GM12878 (cell line): ENCODE measurements around the gene CFAP52. TPM values are rescaled to one million over a fixed set of nuclear protein-coding genes. Genes with fewer than 3 reads are reported as not detected.

ENCODE experiments used
- ATAC-seq: fragments of 200-7000 bp; cut with Tn5 transposase; 3 replicates; pipeline ENCODE4 v1.9.1; 2020; ENCODE audit warnings: mild to moderate bottlenecking, moderate library complexity
- BruUV-seq: library from RNA; stranded (reverse); fragments of 400-500 nt; replicated peaks from 2 replicates; lab custom pipeline; 2021; lab: Mats Ljungman, UMichigan
- CTCF ChIA-PET: fragments of 300-600 bp; sonication (Branson Sonifier 250); formaldehyde crosslinking; extraction: SDS; loops from one replicate; lab custom pipeline; 2021; ENCODE audit warnings: inconsistent platforms; lab: Yijun Ruan, JAX
- POLR2A ChIA-PET: fragments of 350-600 bp; formaldehyde crosslinking; extraction: SDS; loops from one replicate; lab custom pipeline; 2021; ENCODE audit warnings: inconsistent platforms; lab: Charles Lee
- RAD21 ChIA-PET: fragments of 300-600 bp; sonication (Branson Sonifier 250); formaldehyde crosslinking; loops from one replicate; lab custom pipeline; 2023; ENCODE audit warnings: antibody characterized with exemption; ENCODE audit not compliant: unreplicated experiment; lab: Charles Lee
- SMC1A ChIA-PET: fragments of 300-600 bp; sonication (Branson Sonifier 250); formaldehyde crosslinking; loops from one replicate; lab custom pipeline; 2023; ENCODE audit not compliant: unreplicated experiment, uncharacterized antibody; lab: Charles Lee
- DNase-seq: peaks from one replicate; pipeline ENCODE4 v3.0.0-alpha.2; 2011; ENCODE audit warnings: low read depth, low spot score
- FAIRE-seq: peaks from 3 replicates; lab custom pipeline; 2011; peaks lifted over from hg19 to GRCh38; lab: Jason Lieb, UNC
- H2AFZ ChIP-seq: 2 replicates; pipeline ENCODE4 v1.6.0; 2011; ENCODE audit warnings: low read depth, low read length, control low read depth; ENCODE audit not compliant: control insufficient read depth
- H3K27ac ChIP-seq: 2 replicates; pipeline ENCODE4 v1.5.1; 2011; ENCODE audit warnings: control low read depth; ENCODE audit not compliant: control insufficient read depth, insufficient read depth
- H3K27me3 ChIP-seq, 2 experiments: replicated peaks in 1 of 2; 2 replicates each; pipeline versions ENCODE4 v1.6.0 to v1.6.1; 2011; ENCODE audit warnings: low read length in 1 of 2; ENCODE audit not compliant: control insufficient read depth in 2 of 2, insufficient read depth in 2 of 2
- H3K36me3 ChIP-seq, 2 experiments: 2 replicates each; pipeline ENCODE4 v1.5.1; 2011; ENCODE audit warnings: low read length in 1 of 2; ENCODE audit not compliant: control insufficient read depth in 2 of 2, insufficient read depth in 2 of 2
- H3K4me1 ChIP-seq: 2 replicates; pipeline ENCODE4 v1.6.1; 2011; ENCODE audit warnings: mild to moderate bottlenecking, low read length, moderate library complexity, mixed read lengths; ENCODE audit not compliant: control insufficient read depth, insufficient read depth
- H3K4me2 ChIP-seq: 2 replicates; pipeline ENCODE4 v1.6.0; 2011; ENCODE audit warnings: control low read depth; ENCODE audit not compliant: control insufficient read depth, insufficient read depth
- H3K4me3 ChIP-seq: fragments of 200-600 bp; sonication (generic); 2 replicates; pipeline ENCODE4 v1.5.1; 2016
- H3K79me2 ChIP-seq: 2 replicates; pipeline ENCODE4 v1.6.0; 2011; ENCODE audit warnings: low read length; ENCODE audit not compliant: control insufficient read depth, insufficient read depth
- H3K9ac ChIP-seq: 2 replicates; pipeline ENCODE4 v1.8.0; 2011; ENCODE audit warnings: low read length, control low read depth, mixed read lengths; ENCODE audit not compliant: control insufficient read depth, insufficient read depth
- H3K9me3 ChIP-seq: replicated peaks from 3 replicates; pipeline ENCODE4 v1.5.1; 2011; ENCODE audit warnings: mild to moderate bottlenecking, low read length; ENCODE audit not compliant: control insufficient read depth, insufficient read depth
- H4K20me1 ChIP-seq: 2 replicates; pipeline ENCODE4 v1.6.0; 2011; ENCODE audit not compliant: control insufficient read depth, insufficient read depth
- BCL11A ChIP-seq: IDR thresholded peaks from 2 replicates; pipeline ENCODE4 v1.6.1; 2011; ENCODE audit warnings: low read depth, low read length
- BCL3 ChIP-seq: IDR thresholded peaks from 2 replicates; pipeline ENCODE4 v1.6.1; 2011; ENCODE audit warnings: borderline replicate concordance, low read depth, mild to moderate bottlenecking, moderate library complexity, low read length; ENCODE audit not compliant: insufficient read depth, poor library complexity, severe bottlenecking
- CREB1 ChIP-seq: IDR thresholded peaks from 2 replicates; pipeline ENCODE4 v1.6.1; 2012; ENCODE audit warnings: low read depth, mild to moderate bottlenecking, inconsistent platforms
- CUX1 ChIP-seq: IDR thresholded peaks from 2 replicates; pipeline ENCODE4 v1.6.1; 2012; ENCODE audit warnings: improper control_type of control experiment, low read depth, low read length; ENCODE audit not compliant: insufficient replicate concordance
- HDGF ChIP-seq: fragments of 450-650 bp; IDR thresholded peaks from 2 replicates; pipeline ENCODE4 v1.6.1; 2016; ENCODE audit warnings: antibody characterized with exemption
- MEF2B ChIP-seq: fragments of 450-650 bp; IDR thresholded peaks from 2 replicates; pipeline ENCODE4 v1.6.1; 2018; ENCODE audit warnings: mild to moderate bottlenecking, moderate library complexity; ENCODE audit not compliant: partially characterized antibody, poor library complexity, severe bottlenecking
- MTA2 ChIP-seq: fragments of 450-650 bp; IDR thresholded peaks from 2 replicates; pipeline ENCODE4 v1.6.1; 2016; ENCODE audit warnings: low read depth, mild to moderate bottlenecking, moderate library complexity
- NFIC ChIP-seq: IDR thresholded peaks from 2 replicates; pipeline ENCODE4 v1.6.1; 2012; ENCODE audit warnings: low read depth, mild to moderate bottlenecking, inconsistent platforms, low read length, moderate library complexity
- NRF1 ChIP-seq: conservative IDR thresholded peaks from 2 replicates; pipeline ENCODE4 v1.6.1; 2011; ENCODE audit warnings: mild to moderate bottlenecking, low read depth, low read length, improper control_type of control experiment
- POLR2A ChIP-seq: IDR thresholded peaks from 2 replicates; pipeline ENCODE4 v1.6.1; 2011; ENCODE audit warnings: low read depth, mild to moderate bottlenecking, low read length
- RBBP5 ChIP-seq: fragments of 200-600 bp; sonication (generic); conservative IDR thresholded peaks from 2 replicates; pipeline ENCODE4 v1.6.1; 2016
- RELA ChIP-seq: fragments of 450-650 bp; IDR thresholded peaks from 2 replicates; pipeline ENCODE4 v1.8.0; 2014; ENCODE audit warnings: borderline replicate concordance; ENCODE audit not compliant: partially characterized antibody
- RUNX3 ChIP-seq: IDR thresholded peaks from 2 replicates; pipeline ENCODE4 v1.6.1; 2012; ENCODE audit warnings: low read length, inconsistent platforms
- ZNF384 ChIP-seq: IDR thresholded peaks from 2 replicates; pipeline ENCODE4 v1.6.1; 2012; ENCODE audit warnings: low read depth, mild to moderate bottlenecking, low read length, improper control_type of control experiment, borderline replicate concordance
- WGBS: methylation state at CpG from one replicate; pipeline ENCODE4 v1.1.6; 2016; ENCODE audit warnings: low lambda C conversion rate; ENCODE audit not compliant: insufficient replicate concordance, insufficient coverage; ENCODE audit errors: missing lambda C conversion rate; 5-methylcytosine and 5-hydroxymethylcytosine counted together
- in situ Hi-C: fragments of 300-500 bp; cut with MboI; formaldehyde crosslinking; loops from 9 replicates; pipeline ENCODE4 v1.14.3; 2018; ENCODE audit warnings: mixed read lengths
- intact Hi-C: fragments of 100-400 bp; cut with micrococcal nuclease; formaldehyde crosslinking; loops from one replicate; pipeline ENCODE4 v1.14.2; 2022; ENCODE audit not compliant: unreplicated experiment
- polyA plus RNA-seq, 11 experiments: library from polyadenylated mRNA; depleted of rRNA in 4 of 11; unstranded in 6 of 11; stranded (reverse) in 5 of 11; fragments of >200 nt; fragmentation: Nextera tagmentation in 4 of 11; fragmentation: Illumina TruSeq in 1 of 11; extraction: Ambion mirVana in 4 of 11; extraction: Trizol in 1 of 11; gene quantifications; 1 replicate in 1 of 11; 2 replicates in 10 of 11; pipeline versions ENCODE4 v1.2.1 to v1.2.3, GENCODE V29; 2011 to 2016; ENCODE audit warnings: inconsistent platforms in 2 of 11, missing spikeins in 2 of 11, low read depth in 1 of 11
- total RNA-seq, 4 experiments: library from RNA; depleted of rRNA in 3 of 4; stranded (reverse); fragments of >200 nt in 3 of 4; fragmentation: Illumina TruSeq in 1 of 4; extraction: Trizol in 1 of 4; gene quantifications; 2 replicates each; pipeline versions ENCODE4 v1.2.1 to v1.2.3, GENCODE V29; 2013 to 2021
- TF ChIP-seq, protein P1 (sequence below): fragments of 450-650 bp; IDR thresholded peaks from 2 replicates; pipeline ENCODE4 v1.6.1; 2017; ENCODE audit warnings: mild to moderate bottlenecking, low read depth, inconsistent platforms; ENCODE audit not compliant: poor library complexity, severe bottlenecking

The CFAP52 gene
- total and polyA plus RNA-seq, 10 of the 15 experiments (the other 5 are each of a cell fraction or from before 2014, with no cell fraction given), result 0.05 to 0.14 TPM; not detected in 8

GRCh38 chr17:9671559-9671958 is 95.1 kb downstream of the CFAP52 start:
- Histone ChIP-seq H2AFZ (no peak overlapping the region), H3K79me2 (no peaks in the 10 kb centered on the region), H3K4me3 (no peak overlapping the region), H3K9me3 (no peaks in the 10 kb centered on the region), H3K4me2 (no peak overlapping the region), H4K20me1 (no peaks in the 10 kb centered on the region), H3K4me1 (no peaks in the 10 kb centered on the region), H3K27me3 (no peaks in the 10 kb centered on the region), H3K27ac (no peak overlapping the region), H3K9ac (no peak overlapping the region), H3K36me3 (no peaks in the 10 kb centered on the region)
- ChIA-PET POLR2A (no interaction called here), CTCF (no interaction called here), SMC1A (no interaction called here), RAD21 (no interaction called here)
- TF ChIP-seq CREB1 (no peak), NRF1 (no peak), CUX1 (no peak), POLR2A (no peak), RELA (no peak), MEF2B (no peak), MTA2 (no peak), HDGF (no peak), BCL11A (no peak), NFIC (no peak), ZNF384 (no peak), RBBP5 (no peak), BCL3 (no peak), RUNX3 (no peak)
- TF ChIP-seq, protein P1, sequence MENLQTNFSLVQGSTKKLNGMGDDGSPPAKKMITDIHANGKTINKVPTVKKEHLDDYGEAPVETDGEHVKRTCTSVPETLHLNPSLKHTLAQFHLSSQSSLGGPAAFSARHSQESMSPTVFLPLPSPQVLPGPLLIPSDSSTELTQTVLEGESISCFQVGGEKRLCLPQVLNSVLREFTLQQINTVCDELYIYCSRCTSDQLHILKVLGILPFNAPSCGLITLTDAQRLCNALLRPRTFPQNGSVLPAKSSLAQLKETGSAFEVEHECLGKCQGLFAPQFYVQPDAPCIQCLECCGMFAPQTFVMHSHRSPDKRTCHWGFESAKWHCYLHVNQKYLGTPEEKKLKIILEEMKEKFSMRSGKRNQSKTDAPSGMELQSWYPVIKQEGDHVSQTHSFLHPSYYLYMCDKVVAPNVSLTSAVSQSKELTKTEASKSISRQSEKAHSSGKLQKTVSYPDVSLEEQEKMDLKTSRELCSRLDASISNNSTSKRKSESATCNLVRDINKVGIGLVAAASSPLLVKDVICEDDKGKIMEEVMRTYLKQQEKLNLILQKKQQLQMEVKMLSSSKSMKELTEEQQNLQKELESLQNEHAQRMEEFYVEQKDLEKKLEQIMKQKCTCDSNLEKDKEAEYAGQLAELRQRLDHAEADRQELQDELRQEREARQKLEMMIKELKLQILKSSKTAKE, result no peak
- FAIRE-seq, result no peak
- no TSS peak for BruUV-seq
- no peak for DNase-seq
- WGBS, result 18% methylated on average over 4 of the region's 4 CpGs
- intact Hi-C loops, result no loop called here
- in situ Hi-C loops, result no loop called here
- ATAC-seq, result no peak
